Panc1 (cell line): ENCODE results near the gene F8A2. TPM values are rescaled to one million over a fixed set of nuclear protein-coding genes. Genes with fewer than 3 reads are reported as not detected.
A peak's percentile ranks its signal among the peaks of the same experiment; 100 is the strongest.
"Not testable (repeated sequence)": the region's sequence is repeated elsewhere in the genome, so short reads cannot be mapped to it uniquely, and the experiment has no call there.

ENCODE experiments used
- ATAC-seq: fragments of 200-7000 bp; cut with Tn5 transposase; 2 replicates; pipeline ENCODE4 v1.9.1; 2020; ENCODE audit warnings: mild to moderate bottlenecking, moderate library complexity
- Bru-seq: library from RNA; stranded (reverse); fragments of 400-500 nt; gene quantifications from one replicate; lab custom pipeline; 2021; lab: Mats Ljungman, UMichigan
- BruChase-seq, 2 experiments: library from RNA; stranded (reverse); fragments of 400-500 nt; gene quantifications; one replicate each; lab custom pipeline; 2021; lab: Mats Ljungman, UMichigan
- BruUV-seq: library from RNA; stranded (reverse); fragments of 400-500 nt; replicated peaks from 2 replicates; lab custom pipeline; 2021; lab: Mats Ljungman, UMichigan
- CTCF ChIA-PET: fragments of 300-600 bp; sonication (Branson Sonifier 250); formaldehyde crosslinking; loops from one replicate; lab custom pipeline; 2022; ENCODE audit warnings: antibody characterized with exemption; lab: Charles Lee
- POLR2A ChIA-PET: fragments of 300-600 bp; sonication (Branson Sonifier 250); formaldehyde crosslinking; loops from one replicate; lab custom pipeline; 2022; ENCODE audit warnings: antibody characterized with exemption; lab: Charles Lee
- DNase-seq: peaks from one replicate; pipeline ENCODE4 v3.0.0-alpha.2; 2010; ENCODE audit warnings: low read depth, low spot score
- H3K27ac ChIP-seq: 2 replicates; pipeline ENCODE4 v1.5.1; 2011; ENCODE audit warnings: mild to moderate bottlenecking, low read length, inconsistent platforms
- H3K27me3 ChIP-seq: fragments of 200-500 bp; sonication (Bioruptor generic); 2 replicates; pipeline ENCODE4 v1.6.0; 2014; ENCODE audit warnings: low read length, inconsistent platforms; ENCODE audit not compliant: control insufficient read depth, insufficient read depth
- H3K36me3 ChIP-seq: fragments of 200-500 bp; sonication (Bioruptor generic); 2 replicates; pipeline ENCODE4 v1.5.1; 2014; ENCODE audit warnings: inconsistent platforms, mild to moderate bottlenecking, low read length, moderate library complexity; ENCODE audit not compliant: control insufficient read depth, insufficient read depth
- H3K4me1 ChIP-seq: 2 replicates; pipeline ENCODE4 v1.5.1; 2011; ENCODE audit warnings: inconsistent platforms, mild to moderate bottlenecking, low read length, moderate library complexity; ENCODE audit not compliant: control insufficient read depth, insufficient read depth
- H3K4me3 ChIP-seq, 2 experiments: 2 replicates each; pipeline ENCODE4 v1.5.1; 2011 to 2012; ENCODE audit warnings: low read depth in 2 of 2, low read length in 2 of 2, mild to moderate bottlenecking in 2 of 2, inconsistent platforms in 1 of 2, moderate library complexity in 1 of 2
- H3K9me3 ChIP-seq: fragments of 200-500 bp; sonication (Bioruptor generic); 2 replicates; pipeline ENCODE4 v1.5.1; 2014; ENCODE audit warnings: low read depth, mild to moderate bottlenecking, inconsistent platforms, low read length, moderate library complexity; ENCODE audit not compliant: control insufficient read depth, insufficient read depth
- POLR2AphosphoS5 ChIP-seq: IDR thresholded peaks from 2 replicates; pipeline ENCODE4 v1.6.1; 2012; ENCODE audit warnings: mild to moderate bottlenecking, low read depth, low read length, moderate library complexity
- SIN3A ChIP-seq: IDR thresholded peaks from 2 replicates; pipeline ENCODE4 v1.6.1; 2012; ENCODE audit warnings: low read depth, mild to moderate bottlenecking, low read length, moderate library complexity, borderline replicate concordance; ENCODE audit not compliant: insufficient read depth
- TCF7L2 ChIP-seq: IDR thresholded peaks from 2 replicates; pipeline ENCODE4 v1.6.1; 2011; ENCODE audit warnings: mild to moderate bottlenecking, low read depth, low read length, inconsistent platforms
- in situ Hi-C: cut with HindIII; loops from 2 replicates; pipeline ENCODE4 v1.10.0; 2016; ENCODE audit warnings: low sequenced_read_pairs, low pct_unique_long_range_greater_than_20kb
- intact Hi-C: fragments of 100-400 bp; cut with micrococcal nuclease; formaldehyde crosslinking; loops from one replicate; pipeline ENCODE4 v1.10.0; 2022; ENCODE audit not compliant: unreplicated experiment
- long read RNA-seq: library from polyadenylated mRNA; unstranded; transcript quantifications from one replicate; pipeline ENCODE4 v2.0.0, GENCODE V29; 2021; ENCODE audit not compliant: unreplicated experiment
- polyA plus RNA-seq: library from polyadenylated mRNA; unstranded; fragments of >200 nt; gene quantifications from one replicate; pipeline ENCODE4 v1.2.1, GENCODE V29; 2012; ENCODE audit warnings: missing spikeins; ENCODE audit not compliant: insufficient read length
- total RNA-seq: library from RNA; stranded (reverse); gene quantifications from one replicate; pipeline ENCODE4 v1.2.1, GENCODE V29; 2021; ENCODE audit not compliant: unreplicated experiment
- TF ChIP-seq, protein P1 (sequence below), 2 experiments: IDR thresholded peaks; 2 replicates each; pipeline ENCODE4 v1.6.1; 2011 to 2012; ENCODE audit warnings: low read depth in 2 of 2, control low read depth in 1 of 2, low read length in 1 of 2, mild to moderate bottlenecking in 1 of 2, moderate library complexity in 1 of 2; ENCODE audit not compliant: insufficient read depth in 1 of 2
- TF ChIP-seq, protein P2 (sequence below): fragments of 450-650 bp; IDR thresholded peaks from 2 replicates; pipeline ENCODE4 v1.5.1; 2017; ENCODE audit warnings: mild to moderate bottlenecking

The F8A2 gene
- total RNA-seq (not detected), Bru-seq, nascent RNA (not detected), BruChase-seq, experiment 1, labeled RNA remaining after a 2-hour chase (percentile 23 among the genes with signal in this experiment), BruChase-seq, experiment 2, labeled RNA remaining after a 6-hour chase (percentile 18 among the genes with signal in this experiment)
- polyA plus RNA-seq, result not detected
- long read RNA-seq, result 0 reads

DNA sequence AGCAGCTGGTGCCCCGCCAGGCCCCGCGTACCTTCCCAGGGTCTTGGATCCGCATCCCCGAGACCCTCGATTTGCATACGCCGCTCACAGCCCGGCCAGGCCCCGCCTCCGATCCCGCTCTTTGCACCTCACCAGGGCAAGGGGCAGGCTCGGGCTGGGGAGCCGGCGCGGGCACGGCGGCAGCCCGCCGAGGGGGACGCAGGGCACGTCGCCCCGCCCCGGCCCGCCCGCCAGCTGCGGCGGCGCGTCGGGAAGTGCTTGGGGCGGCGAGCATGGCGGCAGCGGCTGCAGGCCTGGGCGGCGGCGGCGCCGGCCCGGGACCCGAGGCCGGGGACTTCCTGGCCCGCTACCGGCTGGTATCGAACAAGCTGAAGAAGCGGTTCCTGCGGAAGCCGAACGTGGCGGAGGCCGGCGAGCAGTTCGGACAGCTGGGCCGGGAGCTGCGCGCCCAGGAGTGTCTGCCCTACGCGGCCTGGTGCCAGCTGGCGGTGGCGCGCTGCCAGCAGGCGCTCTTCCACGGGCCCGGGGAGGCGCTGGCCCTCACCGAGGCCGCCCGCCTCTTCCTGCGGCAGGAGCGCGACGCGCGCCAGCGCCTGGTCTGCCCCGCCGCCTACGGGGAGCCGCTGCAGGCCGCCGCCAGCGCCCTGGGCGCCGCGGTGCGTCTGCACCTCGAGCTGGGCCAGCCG is at the start of gene F8A2:
Gene F8A2, plus strand, starts transcription at position 253 of the 686 bp plus-strand sequence. Its CDS starts 20 bp downstream, at position 273.
- DNase-seq, POLR2A ChIA-PET, intact Hi-C loops, in situ Hi-C loops, H3K27ac ChIP-seq, CTCF ChIA-PET, H3K4me3 ChIP-seq, H3K9me3 ChIP-seq, H3K27me3 ChIP-seq, H3K4me1 ChIP-seq, BruUV-seq, H3K36me3 ChIP-seq: not testable (repeated sequence)
- peak; percentile 95 for ATAC-seq

DNA sequence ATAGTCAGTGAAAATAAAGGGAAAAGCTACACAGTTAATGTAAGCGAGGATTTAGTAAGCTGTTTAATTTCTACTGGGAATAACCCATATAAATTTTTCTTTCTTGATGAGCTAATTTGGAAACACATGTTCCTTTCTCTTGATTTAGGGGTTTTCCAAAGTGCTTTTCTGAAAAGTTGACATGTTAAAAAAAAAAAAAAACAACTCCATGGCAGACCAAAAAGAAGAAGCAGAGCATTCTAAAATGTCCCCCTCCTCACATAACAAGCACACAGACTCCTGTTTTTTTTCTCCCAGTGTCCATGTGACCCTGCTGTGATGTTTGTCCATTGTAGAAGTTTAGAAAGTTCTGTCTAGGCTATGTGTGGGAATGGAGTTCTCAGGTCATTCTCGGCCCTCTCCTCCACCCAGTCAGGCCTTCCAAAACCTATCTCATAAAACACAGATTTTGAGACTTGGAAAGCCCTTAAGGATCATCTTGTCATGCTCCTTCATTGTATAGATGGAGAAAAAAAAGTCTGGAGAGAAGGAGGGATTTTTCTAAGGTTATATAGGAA is 48.3 kb upstream of the F8A2 start:
- ChIA-PET CTCF (no interaction called here), POLR2A (no interaction called here)
- peaks cover 3% of the 10 kb centered on the region; the same call in 1 of the 2 replicates for H3K27me3 ChIP-seq
- intact Hi-C loops (no loop called here), in situ Hi-C loops (no loop called here)
- H3K4me3 ChIP-seq, result no peak overlapping the region
- DNase-seq, result no peak
- BruUV-seq, result no TSS peak
- ATAC-seq, result no peak
- H3K4me1 ChIP-seq, result no peaks in the 10 kb centered on the region
- TF ChIP-seq, protein P1, sequence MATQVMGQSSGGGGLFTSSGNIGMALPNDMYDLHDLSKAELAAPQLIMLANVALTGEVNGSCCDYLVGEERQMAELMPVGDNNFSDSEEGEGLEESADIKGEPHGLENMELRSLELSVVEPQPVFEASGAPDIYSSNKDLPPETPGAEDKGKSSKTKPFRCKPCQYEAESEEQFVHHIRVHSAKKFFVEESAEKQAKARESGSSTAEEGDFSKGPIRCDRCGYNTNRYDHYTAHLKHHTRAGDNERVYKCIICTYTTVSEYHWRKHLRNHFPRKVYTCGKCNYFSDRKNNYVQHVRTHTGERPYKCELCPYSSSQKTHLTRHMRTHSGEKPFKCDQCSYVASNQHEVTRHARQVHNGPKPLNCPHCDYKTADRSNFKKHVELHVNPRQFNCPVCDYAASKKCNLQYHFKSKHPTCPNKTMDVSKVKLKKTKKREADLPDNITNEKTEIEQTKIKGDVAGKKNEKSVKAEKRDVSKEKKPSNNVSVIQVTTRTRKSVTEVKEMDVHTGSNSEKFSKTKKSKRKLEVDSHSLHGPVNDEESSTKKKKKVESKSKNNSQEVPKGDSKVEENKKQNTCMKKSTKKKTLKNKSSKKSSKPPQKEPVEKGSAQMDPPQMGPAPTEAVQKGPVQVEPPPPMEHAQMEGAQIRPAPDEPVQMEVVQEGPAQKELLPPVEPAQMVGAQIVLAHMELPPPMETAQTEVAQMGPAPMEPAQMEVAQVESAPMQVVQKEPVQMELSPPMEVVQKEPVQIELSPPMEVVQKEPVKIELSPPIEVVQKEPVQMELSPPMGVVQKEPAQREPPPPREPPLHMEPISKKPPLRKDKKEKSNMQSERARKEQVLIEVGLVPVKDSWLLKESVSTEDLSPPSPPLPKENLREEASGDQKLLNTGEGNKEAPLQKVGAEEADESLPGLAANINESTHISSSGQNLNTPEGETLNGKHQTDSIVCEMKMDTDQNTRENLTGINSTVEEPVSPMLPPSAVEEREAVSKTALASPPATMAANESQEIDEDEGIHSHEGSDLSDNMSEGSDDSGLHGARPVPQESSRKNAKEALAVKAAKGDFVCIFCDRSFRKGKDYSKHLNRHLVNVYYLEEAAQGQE (IDR thresholded peaks at IDR 0.05; ENCODE audit: insufficient read depth in 1 of 2, low read depth in 2 of 2, low read length in 1 of 2), result no peak
- TF ChIP-seq SIN3A (no peak), POLR2AphosphoS5 (no peak), TCF7L2 (no peak)
- TF ChIP-seq, protein P2, sequence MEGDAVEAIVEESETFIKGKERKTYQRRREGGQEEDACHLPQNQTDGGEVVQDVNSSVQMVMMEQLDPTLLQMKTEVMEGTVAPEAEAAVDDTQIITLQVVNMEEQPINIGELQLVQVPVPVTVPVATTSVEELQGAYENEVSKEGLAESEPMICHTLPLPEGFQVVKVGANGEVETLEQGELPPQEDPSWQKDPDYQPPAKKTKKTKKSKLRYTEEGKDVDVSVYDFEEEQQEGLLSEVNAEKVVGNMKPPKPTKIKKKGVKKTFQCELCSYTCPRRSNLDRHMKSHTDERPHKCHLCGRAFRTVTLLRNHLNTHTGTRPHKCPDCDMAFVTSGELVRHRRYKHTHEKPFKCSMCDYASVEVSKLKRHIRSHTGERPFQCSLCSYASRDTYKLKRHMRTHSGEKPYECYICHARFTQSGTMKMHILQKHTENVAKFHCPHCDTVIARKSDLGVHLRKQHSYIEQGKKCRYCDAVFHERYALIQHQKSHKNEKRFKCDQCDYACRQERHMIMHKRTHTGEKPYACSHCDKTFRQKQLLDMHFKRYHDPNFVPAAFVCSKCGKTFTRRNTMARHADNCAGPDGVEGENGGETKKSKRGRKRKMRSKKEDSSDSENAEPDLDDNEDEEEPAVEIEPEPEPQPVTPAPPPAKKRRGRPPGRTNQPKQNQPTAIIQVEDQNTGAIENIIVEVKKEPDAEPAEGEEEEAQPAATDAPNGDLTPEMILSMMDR, result no peak
- H3K9me3 ChIP-seq, result no peaks in the 10 kb centered on the region
- no peak overlapping the region for H3K27ac ChIP-seq
- H3K36me3 ChIP-seq, result no peaks in the 10 kb centered on the region
